ENCODE measurements around the gene ALOXE3. TPM values are rescaled to one million over a fixed set of nuclear protein-coding genes. Genes with fewer than 3 reads are reported as not detected.
A peak's percentile ranks its signal among the peaks of the same experiment; 100 is the strongest.

The ALOXE3 gene
- total and polyA plus RNA-seq, 8 donors: 0.12 to 0.43 TPM; not detected in 6

DNA sequence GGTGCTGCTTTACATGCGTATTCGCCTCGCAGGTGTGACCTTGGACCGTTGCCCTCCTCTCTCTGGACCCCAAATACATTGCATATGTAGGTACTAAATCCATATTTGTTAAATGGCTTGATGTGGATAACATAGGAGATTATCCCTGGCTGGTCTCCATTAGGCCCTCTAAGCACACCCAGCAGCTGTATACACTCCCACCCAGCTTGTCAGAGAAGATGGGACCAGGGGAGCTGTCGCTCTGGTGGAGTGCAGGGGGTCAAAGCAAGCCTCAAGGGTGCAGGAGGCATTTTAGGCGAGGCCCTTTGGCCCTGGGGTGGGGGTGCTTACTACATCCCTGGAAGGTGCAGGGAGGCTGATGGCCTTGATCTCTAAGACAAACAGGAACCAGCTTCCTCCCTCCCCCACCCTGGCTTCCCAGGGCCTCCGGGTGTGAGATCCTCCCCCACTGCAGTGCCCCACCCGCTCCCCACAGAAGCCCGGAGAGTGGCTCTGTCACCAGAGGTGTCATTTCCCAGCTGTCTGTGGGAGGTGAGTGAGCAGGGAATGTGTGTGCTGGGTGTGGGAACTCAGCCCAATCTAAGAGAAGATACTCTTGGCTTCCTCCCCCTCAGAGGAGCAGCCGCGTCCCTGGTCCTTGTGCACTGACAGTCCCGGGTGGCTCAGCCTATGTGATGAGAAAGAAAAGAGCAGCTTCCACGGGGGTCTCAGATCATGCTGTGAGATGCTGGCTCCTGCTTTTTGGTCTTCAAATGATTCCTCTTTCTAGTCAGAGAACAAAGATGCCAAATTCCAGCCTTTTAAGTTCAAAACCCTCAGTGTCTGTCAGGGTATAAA is 45.9 kb upstream of the ALOXE3 start:
- 26 to 32% (median 28%) methylated on average over 10 to 13 of the region's 13 CpGs for WGBS, 5 donors
- peak; percentile 55 to 86 for DNase-seq
- peaks cover 35 to 52% (median 45%) of the 10 kb centered on the region in 4 donors for H3K4me1 ChIP-seq
- no peaks in the 10 kb centered on the region for H3K9me3 ChIP-seq
- H3K36me3 ChIP-seq: peaks cover 17 to 28% (median 24%) of the 10 kb centered on the region in 4 donors
- no peak overlapping the region for H3K4me3 ChIP-seq
- intact Hi-C loops (cut with DNase I; ENCODE audit: low total_unique reads): no loop called here
- H3K27me3 ChIP-seq: no peaks in the 10 kb centered on the region
- TF ChIP-seq POLR2AphosphoS5 (IDR thresholded peaks at IDR 0.05): peak in 2 of 3 donors; percentile 33 to 35
- TF ChIP-seq, protein P1, sequence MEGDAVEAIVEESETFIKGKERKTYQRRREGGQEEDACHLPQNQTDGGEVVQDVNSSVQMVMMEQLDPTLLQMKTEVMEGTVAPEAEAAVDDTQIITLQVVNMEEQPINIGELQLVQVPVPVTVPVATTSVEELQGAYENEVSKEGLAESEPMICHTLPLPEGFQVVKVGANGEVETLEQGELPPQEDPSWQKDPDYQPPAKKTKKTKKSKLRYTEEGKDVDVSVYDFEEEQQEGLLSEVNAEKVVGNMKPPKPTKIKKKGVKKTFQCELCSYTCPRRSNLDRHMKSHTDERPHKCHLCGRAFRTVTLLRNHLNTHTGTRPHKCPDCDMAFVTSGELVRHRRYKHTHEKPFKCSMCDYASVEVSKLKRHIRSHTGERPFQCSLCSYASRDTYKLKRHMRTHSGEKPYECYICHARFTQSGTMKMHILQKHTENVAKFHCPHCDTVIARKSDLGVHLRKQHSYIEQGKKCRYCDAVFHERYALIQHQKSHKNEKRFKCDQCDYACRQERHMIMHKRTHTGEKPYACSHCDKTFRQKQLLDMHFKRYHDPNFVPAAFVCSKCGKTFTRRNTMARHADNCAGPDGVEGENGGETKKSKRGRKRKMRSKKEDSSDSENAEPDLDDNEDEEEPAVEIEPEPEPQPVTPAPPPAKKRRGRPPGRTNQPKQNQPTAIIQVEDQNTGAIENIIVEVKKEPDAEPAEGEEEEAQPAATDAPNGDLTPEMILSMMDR (IDR thresholded peaks at IDR 0.05): no peak
- peak overlapping the region; percentile 98 to 100 (median 99) for H3K27ac ChIP-seq

DNA sequence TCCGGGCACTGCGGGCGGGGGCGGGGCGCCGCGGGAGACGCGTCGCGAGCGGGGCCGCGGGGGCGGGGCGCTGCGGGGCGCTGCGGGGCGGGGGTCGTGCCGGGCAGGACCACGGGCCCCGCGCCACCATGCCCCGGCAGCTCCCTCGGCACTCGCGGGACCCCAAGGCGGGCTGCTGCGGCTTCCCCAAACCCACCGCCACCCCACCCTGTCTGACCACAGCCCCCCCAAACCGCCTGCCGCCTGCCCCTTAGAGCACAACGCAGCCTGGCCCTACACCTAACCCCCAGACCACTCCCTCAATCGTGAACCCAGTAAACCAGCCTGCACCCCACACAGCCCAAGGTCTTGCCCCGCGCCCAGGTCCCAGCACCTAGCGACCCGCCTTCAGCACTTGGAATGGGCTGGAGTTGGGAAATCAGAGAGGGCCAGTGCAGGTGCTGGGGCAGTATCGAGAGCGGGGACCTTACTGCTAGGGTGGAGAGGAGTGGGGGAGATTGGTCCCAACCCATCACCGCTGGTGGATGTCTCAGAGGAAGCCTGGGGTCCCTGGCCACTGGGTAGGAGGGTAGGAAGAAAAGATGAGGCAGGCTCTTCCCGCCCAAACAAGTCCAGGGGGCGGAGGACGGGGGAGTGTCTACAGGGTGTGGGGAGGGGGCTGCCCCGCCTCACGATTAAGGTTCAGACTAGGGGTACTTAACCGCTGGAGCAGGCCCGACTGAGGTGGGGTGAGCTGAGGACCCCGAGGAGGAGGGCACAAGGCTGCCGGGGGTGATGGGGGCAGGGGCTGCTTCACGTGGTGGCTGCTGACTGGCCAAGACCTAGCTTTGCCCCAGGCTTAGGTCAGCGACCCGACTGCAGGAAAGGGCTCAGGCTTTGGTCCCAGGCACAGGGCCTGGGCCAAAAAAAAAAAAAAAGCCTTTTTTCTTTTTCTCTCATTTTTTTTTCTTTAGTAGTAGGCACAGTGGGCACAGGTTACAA is 45.0 kb upstream of the ALOXE3 start:
- intact Hi-C loops (cut with DNase I; ENCODE audit: low total_unique reads): no loop called here
- 11 to 27% (median 14%) methylated on average over 28 to 55 of the region's 55 CpGs for WGBS, 5 donors

DNA sequence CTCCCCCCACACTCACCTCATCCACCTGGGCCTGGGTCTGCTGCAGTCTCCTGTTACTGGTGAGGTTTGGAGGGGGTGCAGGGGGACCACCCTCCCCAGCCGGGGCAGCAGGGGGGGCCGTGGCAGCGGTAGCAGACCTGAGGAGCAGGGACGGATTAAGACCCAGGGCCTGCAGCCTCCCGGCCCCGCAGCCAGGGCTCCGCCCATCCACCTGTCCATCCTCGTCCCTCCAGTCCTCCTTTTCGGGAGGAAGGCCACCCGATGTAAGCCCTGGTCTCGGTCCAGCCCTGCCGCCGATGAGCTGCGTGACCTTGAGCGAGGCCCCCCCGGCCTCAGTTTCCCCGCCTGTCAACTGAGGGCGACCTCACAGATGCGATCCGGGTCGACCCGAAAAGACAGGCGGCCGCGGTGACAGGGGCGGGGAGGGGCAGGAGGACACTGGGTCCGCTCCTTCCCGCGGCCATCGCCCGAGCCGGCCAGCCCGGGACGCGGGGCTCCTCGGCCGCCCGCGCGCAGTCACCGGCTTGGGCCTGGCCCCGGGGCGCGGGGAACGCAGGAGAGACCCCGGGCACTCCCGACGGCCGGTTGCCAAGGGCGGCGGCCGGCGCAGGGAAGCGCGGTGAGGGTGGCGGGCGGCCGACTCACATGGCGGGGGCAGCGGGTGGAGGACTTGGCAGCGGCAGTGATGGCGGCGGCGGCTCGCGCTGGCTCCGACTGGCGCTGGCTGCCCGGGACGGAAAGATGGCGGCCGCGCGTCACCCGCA is 44.1 kb upstream of the ALOXE3 start, which contains the start of gene VAMP2:
VAMP2 (minus strand) TSS at position 716 of the 764 bp plus-strand sequence; CDS start at position 647, 69 bp downstream.
- Histone ChIP-seq H3K4me1 (peaks cover 45 to 70% (median 60%) of the 10 kb centered on the region in 4 donors), H3K27ac (peak within 1 kb of the TSS; percentile 98 to 100 (median 99)), H3K4me3 (peak within 1 kb of the TSS; percentile 69 to 97 (median 94)), H3K9me3 (no peaks in the 10 kb centered on the region), H3K27me3 (no peaks in the 10 kb centered on the region), H3K36me3 (peaks cover 18 to 41% (median 26%) of the 10 kb centered on the region in 4 donors)
- DNase-seq: peak; percentile 86 to 96
- intact Hi-C loops (cut with DNase I; ENCODE audit: low total_unique reads): no loop called here
- WGBS, 5 donors: 0 to 3% (median 0%) methylated on average over 18 to 75 of the region's 75 CpGs
- TF ChIP-seq EP300 (IDR thresholded peaks at IDR 0.05): no peak
- TF ChIP-seq, protein P1 (IDR thresholded peaks at IDR 0.05): peak in 2 of 7 experiments; percentile 18 to 21
- peak; percentile 82 to 96 (median 95) for TF ChIP-seq POLR2AphosphoS5 (IDR thresholded peaks at IDR 0.05)

More for the DNA sequence above, 45.0 kb upstream of the ALOXE3 start:
- peaks cover 18 to 34% (median 26%) of the 10 kb centered on the region in 4 donors for H3K36me3 ChIP-seq
- H3K27ac ChIP-seq: peak overlapping the region; percentile 98 to 100 (median 99)
- TF ChIP-seq, protein P1 (IDR thresholded peaks at IDR 0.05): no peak
- TF ChIP-seq POLR2AphosphoS5 (IDR thresholded peaks at IDR 0.05): no peak
- TF ChIP-seq EP300 (IDR thresholded peaks at IDR 0.05): no peak
- TF ChIP-seq POLR2A (IDR thresholded peaks at IDR 0.05): no peak
- DNase-seq: peak in 1 of 2 donors; percentile 69
- H3K4me1 ChIP-seq: peaks cover 44 to 61% (median 53%) of the 10 kb centered on the region in 4 donors
- H3K4me3 ChIP-seq: peak overlapping the region; percentile 69 to 97 (median 94)
- no peaks in the 10 kb centered on the region for H3K9me3 ChIP-seq
- H3K27me3 ChIP-seq: no peaks in the 10 kb centered on the region

All from stomach (tissue), 9 donors.